H1 (cell line): ENCODE measurements around the gene RIMBP2. TPM values are rescaled to one million over a fixed set of nuclear protein-coding genes. Genes with fewer than 3 reads are reported as not detected.
A peak's percentile ranks its signal among the peaks of the same experiment; 100 is the strongest.

Source experiments
- CTCF ChIA-PET: fragments of 300-600 bp; sonication (Branson Sonifier 250); formaldehyde crosslinking; loops from one replicate; lab custom pipeline; 2021; ENCODE audit not compliant: partially characterized antibody; lab: Charles Lee
- POLR2A ChIA-PET: fragments of 300-600 bp; sonication (Branson Sonifier 250); formaldehyde crosslinking; loops from one replicate; lab custom pipeline; 2021; ENCODE audit warnings: inconsistent platforms; ENCODE audit not compliant: partially characterized antibody; lab: Charles Lee
- DNase-seq, 2 experiments: peaks; one replicate each; pipeline versions ENCODE4 v3.0.0 to v3.0.0-alpha.2; 2010 to 2022; ENCODE audit warnings: low spot score in 2 of 2, low read depth in 1 of 2, mixed read lengths in 1 of 2
- FAIRE-seq: peaks from 2 replicates; lab custom pipeline; 2011; peaks lifted over from hg19 to GRCh38; lab: Jason Lieb, UNC
- H2AFZ ChIP-seq: 2 replicates; pipeline ENCODE4 v1.8.1; 2012; ENCODE audit warnings: low read length, inconsistent platforms
- H2AK5ac ChIP-seq: 2 replicates; pipeline ENCODE4 v1.6.1; 2013; ENCODE audit warnings: low read depth, low read length
- H2BK120ac ChIP-seq: replicated peaks from 2 replicates; pipeline ENCODE3; 2013; ENCODE audit warnings: low read depth, low read length, inconsistent platforms
- H2BK12ac ChIP-seq: 2 replicates; pipeline ENCODE4 v1.6.1; 2013; ENCODE audit warnings: low read depth, low read length
- H2BK15ac ChIP-seq: 2 replicates; pipeline ENCODE4 v1.6.1; 2013; ENCODE audit warnings: low read length
- H2BK20ac ChIP-seq: 2 replicates; pipeline ENCODE4 v1.6.1; 2013; ENCODE audit warnings: low read length
- H2BK5ac ChIP-seq: 2 replicates; pipeline ENCODE4 v1.6.1; 2013; ENCODE audit warnings: low read depth, low read length
- H3K14ac ChIP-seq: 2 replicates; pipeline ENCODE4 v1.6.1; 2013; ENCODE audit warnings: inconsistent platforms; ENCODE audit not compliant: insufficient read length
- H3K18ac ChIP-seq: 2 replicates; pipeline ENCODE4 v1.6.1; 2013; ENCODE audit warnings: low read length; ENCODE audit errors: extremely low read depth
- H3K23ac ChIP-seq: 2 replicates; pipeline ENCODE4 v1.6.1; 2013; ENCODE audit warnings: inconsistent platforms; ENCODE audit not compliant: insufficient read length
- H3K23me2 ChIP-seq: 2 replicates; pipeline ENCODE4 v1.6.1; 2013; ENCODE audit warnings: low read depth, low read length
- H3K27ac ChIP-seq: 2 replicates; pipeline ENCODE4 v1.6.1; 2011; ENCODE audit warnings: low read depth, low read length, inconsistent platforms
- H3K27me3 ChIP-seq, 4 experiments: replicated peaks in 1 of 4; 1 replicate in 1 of 4; 2 replicates in 3 of 4; pipeline versions ENCODE4 v1.6.1 to v1.8.1; 2011 to 2013; ENCODE audit warnings: low read length in 3 of 4, mild to moderate bottlenecking in 3 of 4, inconsistent platforms in 2 of 4, mixed read lengths in 2 of 4, moderate library complexity in 1 of 4; ENCODE audit not compliant: control insufficient read depth in 3 of 4, insufficient read depth in 3 of 4; ENCODE audit errors: extremely low read depth in 1 of 4
- H3K36me3 ChIP-seq, 4 experiments: 2 replicates each; pipeline versions ENCODE4 v1.6.1 to v1.8.1; 2011 to 2013; ENCODE audit warnings: mild to moderate bottlenecking in 4 of 4, low read length in 3 of 4, moderate library complexity in 2 of 4, control low read depth in 1 of 4, inconsistent platforms in 1 of 4; ENCODE audit not compliant: insufficient read depth in 4 of 4, control insufficient read depth in 2 of 4
- H3K4ac ChIP-seq: replicated peaks from 2 replicates; pipeline ENCODE3; 2013; ENCODE audit warnings: low read length, low read depth, mixed read lengths, inconsistent platforms; ENCODE audit not compliant: insufficient read length
- H3K4me1 ChIP-seq, 4 experiments: replicated peaks in 1 of 4; 1 replicate in 1 of 4; 2 replicates in 3 of 4; pipeline versions ENCODE4 v1.6.1 to v1.8.1; 2011 to 2013; ENCODE audit warnings: low read length in 3 of 4, inconsistent platforms in 2 of 4, mixed read lengths in 1 of 4; ENCODE audit not compliant: insufficient read depth in 4 of 4, control insufficient read depth in 3 of 4
- H3K4me2 ChIP-seq, 2 experiments: 2 replicates each; pipeline versions ENCODE4 v1.6.1 to v1.8.1; 2011 to 2013; ENCODE audit warnings: low read depth in 2 of 2, low read length in 2 of 2, control low read depth in 1 of 2, inconsistent platforms in 1 of 2, mild to moderate bottlenecking in 1 of 2; ENCODE audit not compliant: insufficient read depth in 1 of 2
- H3K4me3 ChIP-seq, 4 experiments: fragments of 200-600, 300-600 bp in 1 of 4; sonication (generic), shearing (Covaris generic), sonication (Bioruptor Twin) in 1 of 4; 2 replicates each; pipeline versions ENCODE4 v1.5.1 to v1.8.1; 2011 to 2016; ENCODE audit warnings: low read length in 4 of 4, low read depth in 3 of 4, control low read depth in 2 of 4, inconsistent platforms in 2 of 4, mild to moderate bottlenecking in 2 of 4, mixed read lengths in 1 of 4, moderate library complexity in 1 of 4; ENCODE audit not compliant: insufficient read depth in 2 of 4; ENCODE audit errors: extremely low read depth in 1 of 4
- H3K56ac ChIP-seq: replicated peaks from 2 replicates; pipeline ENCODE3; 2013; ENCODE audit warnings: low read depth, mild to moderate bottlenecking, mixed read lengths, low read length, inconsistent platforms; ENCODE audit not compliant: insufficient read length
- H3K79me1 ChIP-seq: 2 replicates; pipeline ENCODE4 v1.6.1; 2013; ENCODE audit warnings: low read depth, low read length, control low read depth
- H3K79me2 ChIP-seq, 2 experiments: 2 replicates each; pipeline versions ENCODE4 v1.6.1 to v1.8.1; 2012 to 2013; ENCODE audit warnings: low read length in 2 of 2, mild to moderate bottlenecking in 2 of 2, inconsistent platforms in 1 of 2; ENCODE audit not compliant: insufficient read depth in 2 of 2, control insufficient read depth in 1 of 2
- H3K9ac ChIP-seq, 4 experiments: replicated peaks in 1 of 4; 1 replicate in 1 of 4; 2 replicates in 3 of 4; pipeline versions ENCODE4 v1.6.1 to v1.8.1; 2011 to 2013; ENCODE audit warnings: low read depth in 3 of 4, low read length in 3 of 4, control low read depth in 2 of 4, mild to moderate bottlenecking in 2 of 4, moderate library complexity in 2 of 4, inconsistent platforms in 1 of 4; ENCODE audit errors: extremely low read depth in 1 of 4
- H3K9me3 ChIP-seq, 2 experiments: 2 replicates each; pipeline versions ENCODE4 v1.6.1 to v1.8.1; 2012 to 2013; ENCODE audit warnings: mild to moderate bottlenecking in 2 of 2, moderate library complexity in 2 of 2, control low read depth in 1 of 2, inconsistent platforms in 1 of 2, low read depth in 1 of 2, low read length in 1 of 2, mixed read lengths in 1 of 2; ENCODE audit not compliant: insufficient read depth in 2 of 2
- H4K20me1 ChIP-seq, 2 experiments: replicated peaks in 1 of 2; 2 replicates each; pipeline versions ENCODE3 to v1.8.1; 2011 to 2013; ENCODE audit warnings: inconsistent platforms in 2 of 2, low read length in 2 of 2, mild to moderate bottlenecking in 1 of 2; ENCODE audit not compliant: insufficient read depth in 2 of 2, control insufficient read depth in 1 of 2
- H4K5ac ChIP-seq: 2 replicates; pipeline ENCODE4 v1.6.1; 2013; ENCODE audit warnings: low read length, low read depth, mixed read lengths, inconsistent platforms; ENCODE audit not compliant: insufficient read length
- H4K8ac ChIP-seq: 2 replicates; pipeline ENCODE4 v1.8.0; 2013; ENCODE audit warnings: mild to moderate bottlenecking, moderate library complexity, low read length, inconsistent platforms; ENCODE audit not compliant: insufficient read depth; ENCODE audit errors: extremely low read depth
- H4K91ac ChIP-seq: replicated peaks from 2 replicates; pipeline ENCODE3; 2013; ENCODE audit warnings: low read length, mixed read lengths, inconsistent platforms; ENCODE audit not compliant: insufficient read length
- ATF2 ChIP-seq: IDR thresholded peaks from 2 replicates; pipeline ENCODE4 v1.6.1; 2012; ENCODE audit warnings: low read length, inconsistent platforms
- BCL11A ChIP-seq, 2 experiments: IDR thresholded peaks; one replicate each; pipeline ENCODE4 v1.6.1; 2011; ENCODE audit warnings: low read depth in 2 of 2, low read length in 2 of 2, mild to moderate bottlenecking in 2 of 2
- E2F6 ChIP-seq: IDR thresholded peaks from 2 replicates; pipeline ENCODE4 v1.6.1; 2012; ENCODE audit warnings: inconsistent platforms
- PHF8 ChIP-seq: fragments of 200-600 bp; sonication (generic); conservative IDR thresholded peaks from 2 replicates; pipeline ENCODE4 v1.7.1; 2012; ENCODE audit warnings: low read depth, mild to moderate bottlenecking, inconsistent platforms, low read length, moderate library complexity
- RBBP5 ChIP-seq: IDR thresholded peaks from 2 replicates; pipeline ENCODE4 v1.7.1; 2012; ENCODE audit warnings: low read depth, mild to moderate bottlenecking, inconsistent platforms, low read length, moderate library complexity, borderline replicate concordance
- SIN3A ChIP-seq, 2 experiments: IDR thresholded peaks in 1 of 2; conservative IDR thresholded peaks in 1 of 2; 2 replicates each; pipeline ENCODE4 v1.6.1; 2011 to 2012; ENCODE audit warnings: low read length in 2 of 2, improper control_type of control experiment in 1 of 2, low read depth in 1 of 2, mild to moderate bottlenecking in 1 of 2
- SIRT6 ChIP-seq: IDR thresholded peaks from one replicate; pipeline ENCODE4 v1.7.1; 2012; ENCODE audit warnings: low read length, inconsistent platforms
- TBP ChIP-seq: IDR thresholded peaks from 2 replicates; pipeline ENCODE4 v1.6.1; 2011; ENCODE audit warnings: low read depth, low read length, improper control_type of control experiment
- TCF12 ChIP-seq: IDR thresholded peaks from 2 replicates; pipeline ENCODE4 v1.6.1; 2011; ENCODE audit warnings: low read depth, mild to moderate bottlenecking, low read length
- WGBS, 2 experiments: shearing (Covaris generic) in 1 of 2; methylation state at CpG; one replicate each; pipeline versions ENCODE4 v1.1.6 to v1.1.7; 2013 to 2015; ENCODE audit warnings: low lambda C conversion rate in 2 of 2, mixed read lengths in 2 of 2, inconsistent platforms in 1 of 2, low coverage in 1 of 2, missing lambda C conversion rate in 1 of 2; ENCODE audit not compliant: insufficient replicate concordance in 2 of 2, insufficient coverage in 1 of 2, insufficient read length in 1 of 2; ENCODE audit errors: extremely low coverage in 1 of 2, missing lambda C conversion rate in 1 of 2; 5-methylcytosine and 5-hydroxymethylcytosine counted together
- polyA plus RNA-seq, 7 experiments: library from polyadenylated mRNA; depleted of rRNA in 3 of 7; stranded (reverse) in 5 of 7; unstranded in 2 of 7; fragments of >200 nt in 5 of 7; fragments of 200-250 nt in 2 of 7; gene quantifications; 1 replicate in 5 of 7; 2 replicates in 1 of 7; 4 replicates in 1 of 7; pipeline versions ENCODE4 v1.2.1 to v1.2.3, GENCODE V29; 2011 to 2013; ENCODE audit warnings: missing spikeins in 2 of 7, mixed read lengths in 2 of 7
- total RNA-seq: library from RNA; stranded (reverse); fragmentation: NEBNext Ultra II Directional; extraction: Animal tissue kit (Norgen Biotek cat#: 25700); gene quantifications from 2 replicates; pipeline ENCODE4 v1.2.1, GENCODE V29; 2021

Gene RIMBP2
- total and polyA plus RNA-seq, 2 of the 8 experiments (the other 6 are each of a cell fraction or from before 2014, with no cell fraction given), result 0.18 to 0.65 TPM

GRCh38 chr12:130451001-130451930 lies 264.8 kb downstream of the RIMBP2 start:
- H3K9ac ChIP-seq, result no peak overlapping the region; a peak in 1 of 7 replicates
- H3K36me3 ChIP-seq, result no peaks in the 10 kb centered on the region
- FAIRE-seq (no peak), DNase-seq (no peak)
- peak overlapping the region; percentile 72; the same call in 1 of the 2 replicates for H2BK15ac ChIP-seq
- H4K20me1 ChIP-seq, result no peaks in the 10 kb centered on the region
- no peaks in the 10 kb centered on the region for H3K27me3 ChIP-seq
- H4K5ac ChIP-seq, result no peak overlapping the region
- H4K8ac ChIP-seq, result no peak overlapping the region; the same call in 1 of the 2 replicates
- no peak overlapping the region for H3K4ac ChIP-seq
- no peak overlapping the region for H2AFZ ChIP-seq
- no peak overlapping the region for H2BK12ac ChIP-seq
- no peaks in the 10 kb centered on the region for H3K23me2 ChIP-seq
- no peaks in the 10 kb centered on the region for H3K79me1 ChIP-seq
- H2BK5ac ChIP-seq, result no peak overlapping the region
- H3K4me1 ChIP-seq, result no peaks in the 10 kb centered on the region
- H2BK20ac ChIP-seq, result no peak overlapping the region
- ChIA-PET CTCF (interaction anchor here (0.6 kb wide), 1 partner anchor 79 kb away, joined by 3 read pairs; no protein-coding TSS in a partner anchor), POLR2A (no interaction called here)
- no peak overlapping the region for H3K18ac ChIP-seq
- no peaks in the 10 kb centered on the region for H3K9me3 ChIP-seq
- no peak overlapping the region for H2BK120ac ChIP-seq
- H3K27ac ChIP-seq, result no peak overlapping the region
- H2AK5ac ChIP-seq, result no peak overlapping the region
- no peak overlapping the region for H3K4me2 ChIP-seq
- no peak overlapping the region for H4K91ac ChIP-seq
- H3K14ac ChIP-seq, result no peak overlapping the region
- H3K4me3 ChIP-seq, result no peak overlapping the region
- H3K79me2 ChIP-seq, result no peaks in the 10 kb centered on the region
- H3K56ac ChIP-seq, result no peak overlapping the region
- H3K23ac ChIP-seq, result no peak overlapping the region
- WGBS, 2 experiments, result 91% methylated on average over 40 of the region's 41 CpGs; no CpG with 5 or more reads in 1 of the 2 experiments
- TF ChIP-seq PHF8 (no peak), TCF12 (no peak), ATF2 (no peak), BCL11A (IDR thresholded peaks at IDR 0.05; ENCODE audit: low read depth in 2 of 2, low read length in 2 of 2) (no peak), SIRT6 (no peak), TBP (no peak), SIN3A (conservative IDR thresholded peaks at IDR 0.05 in 1 of 2, IDR thresholded peaks at IDR 0.05 in 1 of 2; ENCODE audit: low read depth in 1 of 2, low read length in 2 of 2) (no peak), RBBP5 (no peak), E2F6 (no peak)
